OCI-LY1 (cell line): ENCODE results near the gene ZNF827.

Experiments used
- EZH2 ChIP-seq: fragments of 200-600 bp; sonication (generic), shearing (Covaris generic); IDR thresholded peaks from 2 replicates; pipeline ENCODE4 v1.8.0; 2017; ENCODE audit warnings: borderline replicate concordance, mixed run types, mild to moderate bottlenecking, antibody characterized with exemption, low read length, moderate library complexity, mixed read lengths
- TF ChIP-seq, protein P1 (sequence below): fragments of 200-600 bp; sonication (generic), shearing (Covaris generic); IDR thresholded peaks from 2 replicates; pipeline ENCODE4 v1.5.1; 2017; ENCODE audit warnings: mild to moderate bottlenecking, antibody characterized with exemption, low read length, moderate library complexity, mixed read lengths

DNA sequence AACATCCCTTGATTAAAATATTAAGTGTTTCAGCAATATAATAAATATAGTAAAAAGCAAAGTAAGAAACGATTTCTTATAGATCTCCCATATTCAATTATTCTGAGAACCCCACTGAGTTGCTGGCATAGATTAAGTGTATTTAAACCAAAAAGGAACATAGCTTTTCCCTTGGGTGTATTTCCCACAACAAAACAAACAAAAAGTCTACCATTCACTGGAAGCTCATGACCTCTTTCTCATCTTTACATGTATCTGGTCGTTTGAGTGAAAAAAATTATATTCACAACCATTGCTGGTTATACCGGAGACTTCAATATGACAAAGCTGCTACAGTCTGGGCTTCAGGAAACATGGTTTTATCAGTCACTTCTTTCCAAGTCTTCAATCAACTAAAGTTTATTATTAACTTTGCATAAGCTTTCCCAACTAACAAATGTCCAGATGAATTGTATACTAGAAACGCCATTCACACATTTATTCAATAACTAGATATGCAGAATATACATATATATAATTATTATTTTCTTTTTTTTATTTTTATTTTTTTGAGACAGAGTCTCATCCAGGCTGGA, 38.6 kb downstream of the ZNF827 start:
- TF ChIP-seq, protein P1, sequence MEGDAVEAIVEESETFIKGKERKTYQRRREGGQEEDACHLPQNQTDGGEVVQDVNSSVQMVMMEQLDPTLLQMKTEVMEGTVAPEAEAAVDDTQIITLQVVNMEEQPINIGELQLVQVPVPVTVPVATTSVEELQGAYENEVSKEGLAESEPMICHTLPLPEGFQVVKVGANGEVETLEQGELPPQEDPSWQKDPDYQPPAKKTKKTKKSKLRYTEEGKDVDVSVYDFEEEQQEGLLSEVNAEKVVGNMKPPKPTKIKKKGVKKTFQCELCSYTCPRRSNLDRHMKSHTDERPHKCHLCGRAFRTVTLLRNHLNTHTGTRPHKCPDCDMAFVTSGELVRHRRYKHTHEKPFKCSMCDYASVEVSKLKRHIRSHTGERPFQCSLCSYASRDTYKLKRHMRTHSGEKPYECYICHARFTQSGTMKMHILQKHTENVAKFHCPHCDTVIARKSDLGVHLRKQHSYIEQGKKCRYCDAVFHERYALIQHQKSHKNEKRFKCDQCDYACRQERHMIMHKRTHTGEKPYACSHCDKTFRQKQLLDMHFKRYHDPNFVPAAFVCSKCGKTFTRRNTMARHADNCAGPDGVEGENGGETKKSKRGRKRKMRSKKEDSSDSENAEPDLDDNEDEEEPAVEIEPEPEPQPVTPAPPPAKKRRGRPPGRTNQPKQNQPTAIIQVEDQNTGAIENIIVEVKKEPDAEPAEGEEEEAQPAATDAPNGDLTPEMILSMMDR: no peak
- TF ChIP-seq EZH2: no peak
